Measurements from ENCODE around the gene SYNGR4.

- TF ChIP-seq CTCF (IDR thresholded peaks at IDR 0.05) = no peak
- TF ChIP-seq POLR2AphosphoS5 (IDR thresholded peaks at IDR 0.05) = no peak
These were observed 29.6 kb downstream of the SYNGR4 start, which contains the start of gene GRIN2D for GRCh38 chr19:48393559-48394330.

Measured in upper lobe of left lung (tissue), 4 donors.